ENCODE results near the gene EPHX1. TPM values are rescaled to one million over a fixed set of nuclear protein-coding genes. Genes with fewer than 3 reads are reported as not detected.
A peak's percentile ranks its signal among the peaks of the same experiment; 100 is the strongest.

EPHX1 gene
- total RNA-seq, 4 donors from 2014 or later: 56.9 to 114 (median 90.6) TPM

GRCh38 chr1:225820522-225821120 is 10.7 kb downstream of the EPHX1 start:
- H3K4me1 ChIP-seq: peaks cover 36 to 41% (median 38%) of the 10 kb centered on the region in 4 donors
- no peaks in the 10 kb centered on the region for H3K27me3 ChIP-seq
- no peaks in the 10 kb centered on the region for H3K36me3 ChIP-seq
- intact Hi-C loops (cut with DNase I; ENCODE audit: low total_unique reads) (no loop called here), in situ Hi-C loops (cut with MboI; ENCODE audit: low pct_ligation_motif_present in 1 of 4, low pct_unique_long_range_greater_than_20kb in 1 of 4, low sequenced_read_pairs in 3 of 4) (no loop called here)
- H3K27ac ChIP-seq: peak overlapping the region in 2 of 4 donors; percentile 46 to 67
- H3K4me3 ChIP-seq: no peak overlapping the region
- no peaks in the 10 kb centered on the region for H3K9me3 ChIP-seq
- TF ChIP-seq CTCF (IDR thresholded peaks at IDR 0.05) (no peak), POLR2A (IDR thresholded peaks at IDR 0.05) (no peak), POLR2AphosphoS5 (IDR thresholded peaks at IDR 0.05) (no peak), EP300 (IDR thresholded peaks at IDR 0.05; ENCODE audit: low read depth) (no peak)
- 69 to 81% methylated on average over 4 to 5 of the region's 5 CpGs for WGBS, 2 donors (ENCODE audit: low coverage in 1 of 2)
- no peak for DNase-seq

DNA sequence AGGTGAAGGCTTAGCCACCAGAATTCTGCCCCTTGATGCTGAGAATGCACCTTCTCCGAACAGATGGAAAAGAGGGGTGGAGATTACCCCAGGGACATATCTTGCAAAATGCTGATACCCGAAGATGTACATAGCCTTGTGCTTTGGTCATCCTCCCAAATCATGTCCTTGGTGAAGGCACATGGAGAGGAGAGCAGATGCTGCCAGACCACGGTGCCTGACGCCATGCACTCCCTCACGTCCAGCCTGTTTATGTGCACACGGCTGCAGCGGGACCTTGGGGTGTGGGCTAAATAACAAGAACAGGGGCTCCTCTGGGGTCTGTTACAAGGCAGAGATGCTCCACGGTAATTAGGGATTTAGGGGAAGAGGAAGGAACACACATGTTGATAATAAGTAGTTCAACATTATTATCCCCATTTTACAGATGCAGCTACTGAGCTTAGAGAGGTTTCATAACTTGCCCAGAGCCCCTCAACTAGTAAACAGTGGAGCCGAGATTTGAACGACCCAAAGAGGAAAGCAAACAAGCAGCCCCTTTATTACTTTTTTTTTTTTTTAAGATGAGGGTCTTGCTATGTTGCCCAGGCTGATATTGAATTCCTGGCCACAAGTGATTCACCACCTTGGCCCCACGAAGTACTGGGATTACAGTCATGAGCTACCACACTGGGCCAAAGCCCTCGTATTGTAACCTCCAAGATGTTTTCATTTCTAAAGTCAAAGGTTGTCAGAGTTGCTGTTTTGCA is 12.9 kb downstream of the EPHX1 start:
- in situ Hi-C loops (cut with MboI; ENCODE audit: low pct_ligation_motif_present in 1 of 4, low pct_unique_long_range_greater_than_20kb in 1 of 4, low sequenced_read_pairs in 3 of 4): no loop called here
- Histone ChIP-seq H3K36me3 (no peaks in the 10 kb centered on the region), H3K4me1 (peaks cover 16 to 21% (median 18%) of the 10 kb centered on the region in 4 donors), H3K27me3 (no peaks in the 10 kb centered on the region), H3K4me3 (no peak overlapping the region), H3K9me3 (no peaks in the 10 kb centered on the region), H3K27ac (no peak overlapping the region)
- TF ChIP-seq CTCF (IDR thresholded peaks at IDR 0.05) (no peak), POLR2AphosphoS5 (IDR thresholded peaks at IDR 0.05) (no peak), POLR2A (IDR thresholded peaks at IDR 0.05) (no peak), EP300 (IDR thresholded peaks at IDR 0.05; ENCODE audit: low read depth) (no peak)
- WGBS, 2 donors (ENCODE audit: low coverage in 1 of 2): 81 to 84% methylated on average over 6 to 12 of the region's 12 CpGs
- intact Hi-C loops (cut with DNase I; ENCODE audit: low total_unique reads): no loop called here
- DNase-seq: no peak

DNA sequence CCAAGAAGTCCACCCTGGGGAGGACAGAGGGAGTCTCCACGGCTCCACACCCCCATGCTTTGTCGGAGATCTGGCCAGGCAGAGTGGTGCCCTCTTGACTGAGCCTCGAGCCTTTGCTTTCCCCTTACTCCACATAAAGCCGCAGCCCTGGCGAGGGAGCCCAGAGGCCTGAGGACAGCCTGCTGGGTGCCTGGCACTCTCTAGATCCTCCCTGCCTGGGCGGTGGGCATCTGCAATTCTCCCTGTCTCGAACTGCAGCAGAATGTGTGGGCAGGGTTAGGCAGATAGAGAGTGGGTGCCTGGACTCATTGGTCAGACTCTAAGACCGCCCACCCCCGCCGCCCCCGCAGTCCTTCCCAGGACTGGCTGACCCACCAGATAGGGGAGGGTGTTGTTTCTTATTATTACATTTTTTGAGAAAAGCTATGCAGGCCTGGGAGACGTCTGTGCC is 13.9 kb downstream of the EPHX1 start:
- in situ Hi-C loops (cut with MboI; ENCODE audit: low pct_ligation_motif_present in 1 of 4, low pct_unique_long_range_greater_than_20kb in 1 of 4, low sequenced_read_pairs in 3 of 4) (no loop called here), intact Hi-C loops (cut with DNase I; ENCODE audit: low total_unique reads) (no loop called here)
- Histone ChIP-seq H3K4me1 (peaks cover 9 to 13% (median 10%) of the 10 kb centered on the region in 4 donors), H3K36me3 (no peaks in the 10 kb centered on the region), H3K4me3 (no peak overlapping the region), H3K27ac (no peak overlapping the region), H3K9me3 (no peaks in the 10 kb centered on the region), H3K27me3 (no peaks in the 10 kb centered on the region)
- WGBS, 2 donors (ENCODE audit: low coverage in 1 of 2): 85% methylated on average over 12 of the region's 12 CpGs; no CpG with 5 or more reads in 1 of the 2 donors
- TF ChIP-seq POLR2A (IDR thresholded peaks at IDR 0.05) (no peak), EP300 (IDR thresholded peaks at IDR 0.05; ENCODE audit: low read depth) (no peak), POLR2AphosphoS5 (IDR thresholded peaks at IDR 0.05) (no peak), CTCF (IDR thresholded peaks at IDR 0.05) (no peak)
- no peak for DNase-seq

DNA sequence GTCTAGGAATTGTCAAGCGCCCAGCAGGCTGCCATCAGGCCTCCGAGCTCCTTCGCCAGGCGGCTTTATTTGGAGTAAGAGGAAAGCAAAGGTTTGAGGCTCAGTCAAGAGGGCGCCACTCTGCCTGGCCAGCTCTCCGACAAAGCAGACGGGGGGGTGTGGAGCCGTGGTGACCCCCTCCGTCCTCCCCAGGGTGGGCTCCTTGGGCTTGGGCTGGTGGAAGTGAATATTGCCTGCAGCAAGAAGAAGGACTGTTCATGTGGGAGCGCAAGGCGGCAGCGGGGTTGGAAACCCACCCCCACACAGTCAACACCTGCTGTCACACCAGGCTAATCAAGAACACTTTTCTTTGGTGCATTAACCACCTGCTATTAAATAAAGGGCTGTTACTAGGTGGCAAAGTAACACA is 14.6 kb downstream of the EPHX1 start:
- no peak overlapping the region for H3K4me3 ChIP-seq
- intact Hi-C loops (cut with DNase I; ENCODE audit: low total_unique reads) (no loop called here), in situ Hi-C loops (cut with MboI; ENCODE audit: low pct_ligation_motif_present in 1 of 4, low pct_unique_long_range_greater_than_20kb in 1 of 4, low sequenced_read_pairs in 3 of 4) (no loop called here)
- no peaks in the 10 kb centered on the region for H3K36me3 ChIP-seq
- 82 to 85% methylated on average over 4 to 12 of the region's 12 CpGs for WGBS, 2 donors (ENCODE audit: low coverage in 1 of 2)
- peaks cover 7 to 11% (median 9%) of the 10 kb centered on the region in 4 donors for H3K4me1 ChIP-seq
- no peaks in the 10 kb centered on the region for H3K27me3 ChIP-seq
- no peak overlapping the region for H3K27ac ChIP-seq
- no peaks in the 10 kb centered on the region for H3K9me3 ChIP-seq
- no peak for DNase-seq
- no peak for TF ChIP-seq EP300 (IDR thresholded peaks at IDR 0.05; ENCODE audit: low read depth)
- no peak for TF ChIP-seq CTCF (IDR thresholded peaks at IDR 0.05)
- TF ChIP-seq POLR2AphosphoS5 (IDR thresholded peaks at IDR 0.05): no peak

Data from transverse colon (tissue), 4 donors.